IPS-20b (cell line): ENCODE results near the gene CLIC5.
A peak's percentile ranks its signal among the peaks of the same experiment; 100 is the strongest.

Experiments
- H3K27ac ChIP-seq: one replicate; pipeline ENCODE4 v1.5.1; 2013; ENCODE audit warnings: low read length
- H3K27me3 ChIP-seq: 2 replicates; pipeline ENCODE4 v1.6.1; 2013; ENCODE audit warnings: mild to moderate bottlenecking, low read length, inconsistent platforms; ENCODE audit not compliant: insufficient read depth
- H3K36me3 ChIP-seq: 2 replicates; pipeline ENCODE4 v1.6.1; 2013; ENCODE audit warnings: low read depth, mild to moderate bottlenecking, inconsistent platforms, low read length, moderate library complexity; ENCODE audit not compliant: insufficient read depth
- H3K4me1 ChIP-seq: 2 replicates; pipeline ENCODE4 v1.6.1; 2013; ENCODE audit warnings: mild to moderate bottlenecking, control low read depth, inconsistent platforms, low read length, moderate library complexity; ENCODE audit not compliant: insufficient read depth
- H3K4me3 ChIP-seq: 2 replicates; pipeline ENCODE4 v1.5.1; 2013; ENCODE audit warnings: mild to moderate bottlenecking, low read length, inconsistent platforms
- H3K9ac ChIP-seq: 2 replicates; pipeline ENCODE4 v1.6.1; 2013; ENCODE audit warnings: low read depth, mild to moderate bottlenecking, inconsistent platforms, low read length, moderate library complexity
- H3K9me3 ChIP-seq: 2 replicates; pipeline ENCODE4 v1.6.1; 2013; ENCODE audit warnings: mild to moderate bottlenecking, low read depth, low read length, inconsistent platforms; ENCODE audit not compliant: insufficient read depth

The CLIC5 gene

DNA sequence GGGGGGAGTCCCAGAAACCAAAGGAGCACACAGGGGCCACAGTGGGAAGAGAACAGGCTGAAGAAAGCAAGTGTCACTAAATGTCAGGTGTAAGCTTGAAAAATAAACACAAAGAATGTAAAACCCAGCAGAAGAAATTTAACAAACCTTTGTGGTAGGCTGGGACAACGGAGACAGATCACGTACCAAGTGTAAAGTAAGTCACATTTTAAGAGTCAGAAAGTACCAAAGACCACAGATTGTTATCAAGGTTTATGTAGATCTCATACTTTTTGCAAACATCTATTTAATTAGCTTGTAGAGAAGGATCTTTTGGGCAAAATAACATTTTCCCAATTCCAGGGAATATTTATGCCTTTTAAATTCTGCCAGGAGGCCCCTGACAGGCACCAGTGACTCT, 1.6 kb downstream of the CLIC5 start:
- peaks cover 20% of the 10 kb centered on the region for H3K4me1 ChIP-seq
- H3K9ac ChIP-seq = no peak overlapping the region
- peaks cover 5% of the 10 kb centered on the region; the same call in 1 of the 2 replicates for H3K9me3 ChIP-seq
- H3K27me3 ChIP-seq = peaks cover 48% of the 10 kb centered on the region
- peak overlapping the region; percentile 74; the same call in 1 of the 2 replicates for H3K4me3 ChIP-seq
- no peaks in the 10 kb centered on the region for H3K36me3 ChIP-seq
- no peak overlapping the region for H3K27ac ChIP-seq

DNA sequence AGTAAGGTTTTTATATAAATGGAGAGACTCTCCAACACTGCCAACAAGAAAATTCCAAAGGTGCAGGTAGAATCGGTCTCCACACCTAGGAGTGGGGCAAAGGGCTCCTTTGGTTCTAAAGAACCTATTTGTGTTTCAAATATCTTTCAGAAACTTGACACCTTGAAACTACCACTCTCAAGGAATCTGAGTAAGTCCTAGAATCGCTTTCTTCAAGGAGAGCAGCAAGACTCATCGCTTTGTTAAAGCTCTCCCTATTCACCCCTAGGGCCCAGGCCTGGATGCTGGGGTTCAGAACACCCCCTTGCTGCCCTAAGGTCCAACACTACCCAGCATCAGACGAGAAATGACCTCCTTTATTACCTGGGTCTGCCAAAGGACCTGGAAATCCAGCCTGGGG, 2.0 kb downstream of the CLIC5 start:
- Histone ChIP-seq H3K4me1 (peaks cover 20% of the 10 kb centered on the region), H3K4me3 (peak overlapping the region; percentile 74; the same call in 1 of the 2 replicates), H3K9me3 (peaks cover 5% of the 10 kb centered on the region; the same call in 1 of the 2 replicates), H3K27ac (no peak overlapping the region), H3K9ac (no peak overlapping the region), H3K36me3 (no peaks in the 10 kb centered on the region), H3K27me3 (peaks cover 48% of the 10 kb centered on the region)

DNA sequence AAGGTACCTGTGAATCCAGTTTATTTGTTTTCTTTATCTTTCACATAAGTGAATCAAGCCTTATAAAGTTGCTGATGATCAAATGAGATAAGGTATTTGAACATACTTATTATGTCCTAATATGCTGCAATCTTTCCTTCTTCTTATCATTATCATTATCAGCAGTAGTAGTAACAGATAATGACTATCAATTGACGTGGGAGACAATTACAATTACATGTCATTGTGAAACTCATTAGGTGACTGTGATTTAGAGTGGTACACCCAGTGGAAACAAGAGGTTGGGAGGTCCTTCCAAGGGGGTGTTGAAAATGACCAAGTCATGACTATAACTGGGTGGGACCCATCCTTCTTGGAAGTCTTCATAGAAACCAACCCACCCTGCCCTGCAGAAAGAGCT, 2.8 kb downstream of the CLIC5 start:
- Histone ChIP-seq H3K4me3 (no peak overlapping the region), H3K27me3 (peaks cover 44% of the 10 kb centered on the region), H3K9ac (no peak overlapping the region), H3K9me3 (peaks cover 5% of the 10 kb centered on the region; the same call in 1 of the 2 replicates), H3K4me1 (peaks cover 20% of the 10 kb centered on the region), H3K27ac (no peak overlapping the region), H3K36me3 (no peaks in the 10 kb centered on the region)

DNA sequence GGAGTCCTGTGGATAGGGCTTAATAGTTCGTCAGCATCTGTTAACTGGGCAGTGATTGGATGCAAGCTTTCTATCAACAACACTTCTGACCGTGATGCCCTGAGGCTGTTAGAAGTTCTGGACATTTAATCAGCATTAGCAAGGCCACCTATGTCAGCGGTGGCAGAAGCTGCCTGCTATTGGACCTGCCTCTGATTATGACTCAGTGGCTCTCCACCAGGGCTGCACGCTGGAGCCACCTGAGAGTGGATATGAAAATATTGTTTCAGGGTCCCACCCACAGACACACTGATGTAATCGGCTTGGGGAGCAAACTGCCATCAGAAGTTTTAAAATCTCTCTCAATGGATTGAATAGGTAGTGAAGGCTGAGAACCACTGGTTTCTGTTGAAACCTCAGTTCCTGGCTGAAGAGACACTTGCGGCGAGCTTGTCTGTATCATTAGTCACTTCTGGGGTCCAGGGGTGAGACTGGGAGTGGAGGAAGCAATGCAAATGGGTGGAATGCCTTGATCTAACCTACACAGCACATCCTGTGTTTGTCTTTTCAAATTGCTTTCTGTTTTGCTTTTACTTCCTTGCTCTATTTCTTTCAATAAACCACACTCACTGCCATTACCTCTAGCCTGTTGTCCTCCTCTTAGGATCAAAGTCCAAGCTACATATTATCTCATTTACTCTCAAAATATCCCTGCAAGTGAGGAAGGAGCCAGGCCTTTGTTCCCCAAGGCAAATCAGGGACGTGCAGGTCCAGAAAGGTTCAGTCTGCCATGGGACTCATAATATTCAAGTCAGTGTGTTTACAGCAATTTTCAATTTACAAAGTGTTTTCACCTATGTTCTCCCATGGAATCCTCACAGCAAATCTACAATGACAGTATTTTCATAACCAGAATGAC, 4.2 kb downstream of the CLIC5 start:
- no peak overlapping the region for H3K9ac ChIP-seq
- H3K4me1 ChIP-seq = peaks cover 20% of the 10 kb centered on the region
- no peaks in the 10 kb centered on the region for H3K36me3 ChIP-seq
- H3K9me3 ChIP-seq = no peaks in the 10 kb centered on the region
- peaks cover 30% of the 10 kb centered on the region for H3K27me3 ChIP-seq
- H3K27ac ChIP-seq = no peak overlapping the region
- H3K4me3 ChIP-seq = no peak overlapping the region

DNA sequence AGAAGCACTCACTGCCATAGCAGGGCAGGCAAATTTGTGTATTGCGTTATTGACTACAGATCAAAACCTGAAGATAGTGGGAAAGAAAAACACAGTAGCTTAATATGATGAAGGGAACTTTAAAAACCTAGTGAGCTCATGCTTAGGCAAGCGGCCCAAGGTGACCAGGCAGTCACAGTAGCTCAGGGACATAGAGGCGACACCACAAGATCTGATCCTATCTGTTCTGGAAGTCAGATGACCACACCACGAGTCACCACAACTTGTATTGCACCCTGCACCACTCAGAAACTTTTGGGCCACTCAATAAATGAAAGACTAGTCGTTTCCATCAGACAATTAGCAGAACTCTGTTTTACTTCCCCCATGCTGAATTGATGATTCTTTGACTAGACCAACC, 4.9 kb downstream of the CLIC5 start:
- Histone ChIP-seq H3K4me3 (no peak overlapping the region), H3K27ac (no peak overlapping the region), H3K9ac (no peak overlapping the region), H3K27me3 (peaks cover 23% of the 10 kb centered on the region), H3K4me1 (peaks cover 20% of the 10 kb centered on the region), H3K9me3 (no peaks in the 10 kb centered on the region), H3K36me3 (no peaks in the 10 kb centered on the region)

DNA sequence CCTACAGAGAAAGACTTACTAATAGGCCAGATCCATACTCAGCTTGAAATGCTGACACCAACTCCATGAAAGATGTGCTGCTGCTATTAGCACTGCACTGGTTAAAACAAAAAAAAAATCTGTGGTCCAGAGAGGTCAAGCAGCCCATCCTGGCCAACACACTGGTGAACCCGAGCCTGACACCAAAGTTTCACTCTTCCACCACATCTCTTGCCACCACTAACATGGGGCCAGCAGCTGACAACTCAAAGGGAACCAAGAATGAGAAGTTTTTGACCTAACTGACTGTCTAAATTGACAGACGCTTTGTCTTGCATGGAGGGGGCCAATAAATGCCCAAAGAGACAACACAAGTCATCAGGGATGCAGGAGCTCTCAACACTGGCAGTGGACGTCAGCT, 5.4 kb downstream of the CLIC5 start:
- Histone ChIP-seq H3K9me3 (no peaks in the 10 kb centered on the region), H3K4me1 (peaks cover 20% of the 10 kb centered on the region), H3K4me3 (no peak overlapping the region), H3K27me3 (peaks cover 18% of the 10 kb centered on the region), H3K27ac (no peak overlapping the region), H3K36me3 (no peaks in the 10 kb centered on the region), H3K9ac (no peak overlapping the region)

DNA sequence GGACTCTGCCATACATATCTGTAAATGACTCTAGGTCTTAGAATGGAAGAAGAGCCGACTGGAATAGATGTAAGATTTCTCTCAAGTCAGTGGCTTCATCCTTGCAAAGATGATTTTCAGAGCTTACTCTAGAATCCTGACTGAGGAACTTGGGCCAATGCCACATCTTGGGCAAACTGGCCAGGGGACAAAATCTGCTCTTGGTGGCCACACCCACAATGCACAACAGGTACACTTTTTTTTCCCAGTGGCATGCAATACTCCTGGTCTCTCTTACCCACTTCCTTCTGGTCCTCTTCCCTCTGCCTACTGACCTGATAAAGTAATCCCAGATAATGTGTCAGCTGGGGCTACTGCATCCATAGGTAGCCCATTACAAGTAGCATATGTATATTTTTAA, 13.4 kb downstream of the CLIC5 start:
- H3K4me3 ChIP-seq = no peak overlapping the region
- no peaks in the 10 kb centered on the region for H3K4me1 ChIP-seq
- H3K27ac ChIP-seq = no peak overlapping the region
- H3K9ac ChIP-seq = no peak overlapping the region
- no peaks in the 10 kb centered on the region for H3K27me3 ChIP-seq
- H3K36me3 ChIP-seq = no peaks in the 10 kb centered on the region
- H3K9me3 ChIP-seq = no peaks in the 10 kb centered on the region

DNA sequence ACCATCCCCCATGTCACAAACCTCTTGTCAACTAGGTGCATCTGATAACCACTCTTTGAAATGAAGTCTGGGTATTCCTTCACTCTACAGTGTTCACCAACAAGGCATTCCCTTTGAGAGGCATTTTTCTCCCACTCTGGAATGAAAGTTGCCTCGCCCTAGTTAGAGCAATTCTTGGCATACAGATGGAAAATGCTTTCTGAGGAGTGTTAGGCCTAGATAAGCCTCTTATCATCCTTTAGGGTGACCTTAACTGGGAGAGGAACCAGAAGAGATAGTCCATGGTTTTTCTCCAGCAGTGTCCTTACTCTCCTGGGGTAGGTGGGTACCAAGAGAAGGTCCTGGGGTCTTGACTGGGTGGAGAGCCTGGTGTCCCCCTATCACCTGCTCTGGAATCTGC, 14.8 kb downstream of the CLIC5 start:
- Histone ChIP-seq H3K27ac (no peak overlapping the region), H3K4me3 (no peak overlapping the region), H3K9me3 (no peaks in the 10 kb centered on the region), H3K4me1 (no peaks in the 10 kb centered on the region), H3K9ac (no peak overlapping the region), H3K27me3 (no peaks in the 10 kb centered on the region), H3K36me3 (no peaks in the 10 kb centered on the region)

DNA sequence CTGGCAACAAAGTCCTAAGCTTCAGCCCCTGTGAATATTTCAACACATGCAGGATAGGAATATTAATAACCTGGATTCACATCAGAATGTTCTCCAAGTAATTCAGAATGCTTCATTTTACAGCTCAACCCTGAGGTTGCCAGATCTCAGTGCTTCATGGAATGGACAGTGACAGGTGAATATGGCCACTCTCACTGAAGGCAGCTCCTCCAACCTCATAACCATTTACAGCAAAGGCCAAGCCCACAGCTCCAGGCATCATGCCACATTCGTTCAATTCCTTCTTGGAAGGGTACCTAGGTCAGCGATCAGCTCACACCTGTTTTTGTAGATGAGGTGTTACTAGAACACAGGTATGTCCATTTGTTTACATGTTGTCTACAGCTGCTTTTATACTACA, 17.1 kb downstream of the CLIC5 start:
- H3K27me3 ChIP-seq = no peaks in the 10 kb centered on the region
- no peak overlapping the region for H3K9ac ChIP-seq
- H3K36me3 ChIP-seq = no peaks in the 10 kb centered on the region
- H3K9me3 ChIP-seq = no peaks in the 10 kb centered on the region
- no peaks in the 10 kb centered on the region for H3K4me1 ChIP-seq
- no peak overlapping the region for H3K27ac ChIP-seq
- no peak overlapping the region for H3K4me3 ChIP-seq

DNA sequence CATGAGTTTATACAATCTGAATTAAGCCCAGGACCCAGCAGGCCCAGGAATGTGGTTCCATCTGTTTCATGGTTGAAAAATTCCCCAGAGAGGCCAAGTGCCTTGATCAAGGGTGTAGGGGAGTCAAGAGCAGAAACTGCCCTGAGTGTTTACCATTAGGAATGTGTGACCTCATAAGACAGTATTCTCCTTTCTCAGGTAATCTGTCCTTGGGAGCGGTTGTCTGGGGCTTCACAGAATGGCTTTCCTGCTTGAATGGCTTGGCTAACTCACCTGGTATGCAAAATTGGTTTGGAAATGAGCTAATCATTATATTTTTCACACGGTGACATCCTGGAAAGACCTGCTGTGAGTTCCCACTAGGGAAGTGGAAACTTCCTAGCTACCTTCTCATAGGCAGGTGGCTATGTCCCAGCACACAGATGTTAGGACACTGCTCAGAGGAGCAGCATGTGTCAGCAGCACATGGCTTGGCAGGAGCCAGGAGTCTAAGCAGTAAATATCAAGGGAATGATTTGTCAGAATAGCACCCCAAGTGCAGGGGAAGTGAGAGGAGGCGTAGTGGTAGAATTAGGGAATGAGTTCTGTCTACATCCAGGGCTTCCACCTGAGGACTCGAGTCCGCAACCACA, 17.7 kb downstream of the CLIC5 start:
- Histone ChIP-seq H3K36me3 (no peaks in the 10 kb centered on the region), H3K27ac (no peak overlapping the region), H3K9me3 (no peaks in the 10 kb centered on the region), H3K9ac (no peak overlapping the region), H3K4me3 (no peak overlapping the region), H3K4me1 (no peaks in the 10 kb centered on the region), H3K27me3 (no peaks in the 10 kb centered on the region)

DNA sequence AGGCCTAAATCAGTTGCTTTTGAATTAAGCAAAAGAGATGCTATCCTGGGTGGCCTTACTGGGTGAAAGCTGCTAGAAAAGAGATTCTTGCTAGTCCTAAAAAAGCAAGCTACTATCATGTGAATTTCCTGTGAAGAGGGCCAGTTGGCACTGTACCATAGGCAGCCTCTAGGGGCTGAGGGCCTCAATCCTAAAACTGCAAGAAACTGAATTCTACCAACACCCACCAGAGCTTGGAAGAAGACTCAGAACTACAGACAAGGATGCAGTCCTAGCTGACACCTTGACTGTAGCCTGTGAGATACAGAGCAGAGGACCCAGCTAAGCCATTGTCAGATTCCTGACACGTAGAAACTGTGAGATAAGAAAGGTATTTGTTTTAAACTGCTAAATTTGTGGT, 24.5 kb downstream of the CLIC5 start:
- H3K27ac ChIP-seq = no peak overlapping the region
- no peak overlapping the region for H3K9ac ChIP-seq
- H3K4me1 ChIP-seq = no peaks in the 10 kb centered on the region
- H3K4me3 ChIP-seq = no peak overlapping the region
- no peaks in the 10 kb centered on the region for H3K27me3 ChIP-seq
- H3K9me3 ChIP-seq = no peaks in the 10 kb centered on the region
- no peaks in the 10 kb centered on the region for H3K36me3 ChIP-seq

DNA sequence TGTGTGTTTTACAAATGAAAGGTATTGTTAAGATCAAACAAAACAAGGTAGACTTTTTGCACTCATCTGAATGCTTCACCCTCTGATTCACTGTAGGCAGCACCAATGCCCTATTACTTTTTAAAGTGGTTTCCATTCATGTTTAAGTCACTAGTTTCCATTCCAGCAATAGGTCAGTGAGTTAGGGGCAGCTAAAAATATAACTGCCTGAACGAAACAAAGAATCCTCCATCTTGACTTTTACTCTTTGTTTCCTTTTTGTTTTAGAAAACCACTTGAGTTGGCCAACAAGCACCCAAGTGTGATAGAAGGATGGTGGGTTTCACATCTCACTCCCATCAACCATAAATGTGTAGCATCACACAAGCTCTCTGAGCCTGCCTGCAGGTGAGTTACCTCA, 25.5 kb downstream of the CLIC5 start:
- Histone ChIP-seq H3K36me3 (no peaks in the 10 kb centered on the region), H3K9me3 (no peaks in the 10 kb centered on the region), H3K9ac (no peak overlapping the region), H3K4me1 (no peaks in the 10 kb centered on the region), H3K27me3 (no peaks in the 10 kb centered on the region), H3K4me3 (no peak overlapping the region), H3K27ac (no peak overlapping the region)
